ACHN (cell line): ENCODE data around the gene BRAT1.

Experiments used
- DNase-seq: peaks from one replicate; pipeline ENCODE4 v3.0.0-alpha.2; 2015
- in situ Hi-C: cut with HindIII; loops from 2 replicates; pipeline ENCODE4 v1.10.0; 2017; ENCODE audit warnings: low sequenced_read_pairs, low pct_ligation_motif_present, low pct_unique_long_range_greater_than_20kb

BRAT1 gene

DNA sequence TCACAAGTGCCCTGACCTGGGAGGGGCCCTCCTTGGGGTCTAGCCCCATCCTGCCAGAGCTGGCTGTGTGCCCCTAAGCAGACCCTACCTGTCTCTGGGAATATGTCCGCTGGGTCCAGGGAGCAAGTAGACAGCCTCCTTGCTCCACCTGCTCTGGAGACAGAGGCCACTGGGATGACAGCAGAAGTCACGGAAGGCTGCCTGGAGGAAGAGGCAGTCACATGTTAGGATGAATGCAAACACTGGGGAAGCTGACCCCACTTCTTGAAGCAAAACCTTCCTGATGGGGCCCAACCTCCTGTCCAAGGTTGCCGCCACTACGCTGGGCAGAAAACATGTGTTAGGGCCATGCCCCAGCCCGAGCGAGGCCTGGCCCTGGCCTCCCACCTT lies 47.4 kb downstream of the BRAT1 start:
- in situ Hi-C loops = no loop called here
- DNase-seq = no peak

DNA sequence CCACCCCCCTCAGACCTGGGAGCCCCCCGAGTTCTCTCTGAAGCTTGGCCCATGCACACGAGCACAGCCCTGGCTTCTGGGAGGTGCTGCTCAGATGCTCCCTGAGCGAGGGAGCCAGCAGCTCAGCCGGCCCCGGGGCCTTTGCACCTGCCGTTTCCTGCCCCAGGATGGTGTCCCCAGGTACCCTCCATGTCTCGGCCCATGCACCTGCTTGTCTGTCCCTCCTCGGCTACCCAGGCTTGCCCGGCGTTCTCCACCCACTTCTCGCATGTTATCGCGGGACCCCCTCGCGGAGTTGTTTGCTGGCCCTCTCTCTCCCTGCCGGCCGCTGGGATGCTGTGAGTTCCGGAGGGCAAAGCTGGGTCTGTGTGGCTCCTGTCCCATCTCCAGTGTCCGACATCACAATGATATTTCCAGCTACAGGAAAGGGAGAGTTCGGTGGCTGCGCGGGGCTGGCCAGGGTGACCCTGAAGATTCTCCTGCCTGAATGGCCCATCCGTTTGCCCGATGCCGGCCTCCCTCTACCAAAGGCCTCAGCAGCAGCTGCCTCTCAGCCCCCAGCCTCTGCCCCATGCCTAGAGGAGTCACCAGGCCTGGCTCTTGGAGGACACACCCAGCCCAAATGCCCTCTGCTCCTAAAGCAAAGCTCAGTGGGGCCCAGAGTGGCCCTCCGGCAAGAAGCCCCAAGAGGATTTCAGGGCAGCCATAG lies 48.0 kb downstream of the BRAT1 start:
- in situ Hi-C loops = no loop called here
- DNase-seq = no peak

DNA sequence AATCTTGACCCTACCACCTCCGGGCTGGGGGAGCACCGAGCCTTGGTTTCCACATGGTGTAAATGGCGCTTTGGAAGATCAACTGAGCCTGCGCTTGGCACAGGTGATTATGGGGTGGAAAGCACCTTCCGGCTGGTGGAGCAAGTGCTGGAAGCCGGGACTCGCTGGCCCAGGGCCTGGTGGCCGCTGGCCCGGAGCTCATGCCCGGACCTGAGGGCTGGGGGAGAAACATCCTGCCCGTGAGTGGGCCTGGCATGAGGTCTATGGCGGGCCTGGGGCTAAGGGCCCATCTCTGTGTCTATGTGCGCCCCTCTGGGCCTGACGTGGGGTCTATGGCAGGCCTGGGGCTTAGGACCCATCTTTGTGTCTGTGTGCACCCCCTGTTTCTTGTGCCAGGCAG lies 49.9 kb downstream of the BRAT1 start:
- in situ Hi-C loops = no loop called here
- DNase-seq = no peak

DNA sequence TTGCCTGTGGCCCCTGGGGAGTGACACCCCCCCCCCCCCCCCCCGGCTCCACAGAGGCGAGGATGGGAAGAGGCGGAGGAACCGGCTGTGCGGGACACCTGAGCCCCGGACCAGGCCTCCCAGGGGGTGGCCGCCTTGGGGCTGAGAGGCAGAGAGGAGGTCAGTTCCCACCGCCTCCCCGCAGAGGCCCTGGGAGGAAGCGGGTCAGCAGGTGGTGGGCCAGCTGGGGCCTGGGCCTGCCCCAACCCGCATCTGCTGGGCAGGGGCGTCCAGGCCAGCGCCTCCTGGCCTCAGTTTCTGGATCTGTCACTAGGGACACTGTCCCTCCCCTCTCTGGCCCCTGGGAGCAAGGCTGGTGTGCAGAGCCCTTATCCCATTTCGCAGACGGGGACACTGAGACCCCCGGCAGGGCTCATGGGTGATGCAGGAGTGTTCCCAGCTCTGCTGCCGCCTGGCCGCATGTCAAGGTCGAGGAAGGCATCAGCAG lies 50.4 kb downstream of the BRAT1 start:
- in situ Hi-C loops = no loop called here
- DNase-seq = no peak

DNA sequence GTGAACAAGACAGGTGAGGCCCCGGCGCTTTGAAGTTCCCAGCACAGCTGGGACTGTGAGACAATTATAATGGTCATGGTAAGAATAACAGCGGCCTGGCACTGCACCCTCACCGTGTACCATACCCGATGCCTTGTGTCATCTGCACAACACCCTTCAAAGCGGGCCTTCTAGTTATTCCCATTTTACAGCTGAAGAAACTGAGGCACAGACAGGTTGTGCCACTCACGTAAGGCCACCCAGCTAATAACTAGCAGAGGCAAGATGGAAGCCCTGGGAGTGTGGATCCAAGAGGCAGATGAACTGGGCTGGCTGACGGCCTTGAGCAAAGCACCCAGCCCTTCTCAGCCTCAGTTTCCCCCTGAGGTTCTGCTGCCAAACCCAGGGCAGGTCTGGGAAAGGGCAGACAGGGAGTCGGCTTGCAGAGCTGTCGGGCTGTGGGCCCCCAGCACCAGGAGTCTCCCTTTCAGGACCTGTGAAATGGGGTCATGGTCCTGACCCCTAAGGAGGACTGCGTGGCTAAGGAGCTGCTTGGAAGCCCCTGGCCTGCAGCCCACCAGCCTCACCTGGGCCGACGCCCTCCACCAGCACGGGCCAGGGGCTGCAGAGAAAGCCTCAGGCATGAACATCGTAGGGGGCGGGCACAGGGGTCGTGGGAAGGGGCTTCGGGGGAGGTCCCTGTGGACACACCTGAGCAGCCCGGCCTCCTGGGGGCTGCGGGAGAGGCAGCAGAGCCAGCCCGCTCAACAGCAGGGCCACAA lies 51.0 kb downstream of the BRAT1 start:
- in situ Hi-C loops = no loop called here
- DNase-seq = no peak

DNA sequence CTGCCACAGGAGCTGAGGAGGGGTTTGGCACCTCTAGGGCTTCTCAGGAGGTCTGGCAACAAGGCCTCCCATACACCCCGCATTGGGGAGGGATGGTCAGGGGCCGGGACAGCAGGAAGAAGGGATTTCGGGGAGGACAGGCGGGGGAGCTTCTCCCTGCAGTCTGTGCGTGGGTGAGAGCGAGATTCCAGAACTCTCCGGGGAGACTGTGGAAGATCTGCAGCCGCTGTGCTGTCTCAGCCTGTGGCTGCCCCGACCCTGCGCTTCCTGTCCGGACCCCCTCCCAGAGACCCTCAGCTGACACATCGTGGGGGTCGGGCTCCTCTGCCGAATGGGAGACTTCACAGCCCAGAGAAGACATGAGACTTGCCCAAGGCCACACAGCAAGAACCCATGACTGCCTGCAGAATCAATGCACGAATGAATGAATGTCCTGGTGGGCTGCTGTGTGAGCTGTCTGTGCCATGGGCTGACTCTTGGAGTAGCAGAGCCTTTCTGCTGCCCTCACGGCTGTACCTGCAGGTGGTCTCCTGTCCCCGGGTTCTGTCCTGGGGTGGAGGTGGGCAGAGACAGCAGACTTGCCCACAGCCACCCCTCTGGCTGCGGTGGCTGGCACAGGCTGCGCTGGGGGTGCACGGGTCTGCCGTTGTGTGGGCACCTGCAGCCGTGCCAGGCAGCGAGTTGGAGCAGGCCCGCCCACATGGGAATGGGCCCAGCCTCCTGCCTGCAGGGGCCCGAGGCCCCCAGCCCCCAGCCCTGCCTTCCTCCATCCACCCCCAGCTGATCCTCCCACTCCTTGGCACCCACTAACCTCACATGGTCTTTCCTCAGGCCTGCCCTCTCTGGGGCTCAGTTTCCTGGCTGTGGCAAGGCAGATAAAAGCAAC lies 52.0 kb downstream of the BRAT1 start:
- no peak for DNase-seq
- in situ Hi-C loops = no loop called here

DNA sequence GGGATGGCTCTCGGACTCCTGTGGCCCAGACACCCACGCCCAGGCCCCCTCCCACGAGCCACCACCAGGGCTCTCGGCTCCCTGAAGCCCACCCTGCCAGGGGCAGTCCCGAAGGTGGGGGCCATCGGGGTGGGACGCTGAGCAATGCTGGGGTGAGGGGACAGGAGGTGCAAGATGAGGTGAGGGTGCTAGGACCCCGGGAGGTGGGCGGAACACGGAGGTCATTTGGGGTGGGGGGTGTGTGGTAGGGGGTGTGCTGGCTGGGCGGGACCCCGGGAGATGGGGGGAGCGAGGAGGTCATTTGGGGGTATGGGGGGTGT lies 52.7 kb downstream of the BRAT1 start:
- no peak for DNase-seq
- in situ Hi-C loops = no loop called here

DNA sequence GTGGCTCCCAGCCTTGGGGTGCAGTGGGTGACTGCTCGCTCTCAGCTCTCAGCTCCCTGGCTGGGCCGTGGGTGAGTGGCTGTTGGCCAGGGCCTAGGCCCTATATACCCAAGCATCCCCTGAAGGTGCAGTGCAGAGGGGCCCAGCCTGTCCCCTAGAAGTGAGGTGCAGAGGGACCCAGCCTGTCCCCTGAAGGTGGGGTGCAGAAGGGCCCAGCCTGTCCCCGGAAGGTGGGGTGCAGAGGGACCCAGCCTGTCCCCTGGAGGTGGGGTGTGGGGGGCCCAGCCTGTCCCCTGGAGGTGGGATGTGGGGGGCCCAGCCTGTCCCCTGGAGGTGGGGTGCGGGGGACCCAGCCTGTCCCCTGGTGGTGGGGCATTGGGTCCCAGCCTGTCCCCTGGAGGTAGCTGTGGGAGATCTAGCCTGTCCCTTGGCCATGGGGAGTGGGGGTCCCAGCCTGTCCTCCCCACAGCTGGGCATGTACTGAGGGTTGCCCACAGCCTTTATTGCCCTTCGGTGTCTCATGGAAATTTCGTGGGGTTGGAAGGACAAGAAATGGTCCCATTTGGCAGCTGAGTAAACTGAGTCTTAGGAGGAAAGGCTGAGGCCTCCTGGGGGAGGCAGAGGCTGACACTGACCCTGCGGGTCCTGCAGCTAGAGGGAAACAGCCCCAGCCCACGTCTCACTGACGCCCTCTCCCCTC lies 53.2 kb downstream of the BRAT1 start:
- no peak for DNase-seq
- in situ Hi-C loops = no loop called here

DNA sequence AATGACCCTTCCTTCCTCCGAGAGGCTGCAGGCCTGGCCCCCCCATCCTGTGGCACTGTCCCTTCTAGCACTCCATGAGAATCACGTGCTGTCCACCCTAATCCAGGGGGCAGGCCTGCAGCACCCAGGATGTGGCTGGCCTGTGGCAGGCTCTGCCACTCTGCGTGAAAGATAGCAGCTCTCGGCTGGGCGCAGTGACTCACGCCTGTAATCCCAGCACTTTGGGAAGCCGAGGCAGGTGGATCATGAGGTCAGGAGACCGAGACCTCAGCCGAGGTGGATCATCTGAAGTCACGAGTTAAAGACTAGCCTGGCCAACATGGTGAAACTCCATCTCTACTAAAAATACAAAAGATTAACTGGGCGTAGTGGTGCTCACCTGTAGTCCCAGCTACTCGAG lies 54.6 kb downstream of the BRAT1 start:
- no peak for DNase-seq
- in situ Hi-C loops = no loop called here

DNA sequence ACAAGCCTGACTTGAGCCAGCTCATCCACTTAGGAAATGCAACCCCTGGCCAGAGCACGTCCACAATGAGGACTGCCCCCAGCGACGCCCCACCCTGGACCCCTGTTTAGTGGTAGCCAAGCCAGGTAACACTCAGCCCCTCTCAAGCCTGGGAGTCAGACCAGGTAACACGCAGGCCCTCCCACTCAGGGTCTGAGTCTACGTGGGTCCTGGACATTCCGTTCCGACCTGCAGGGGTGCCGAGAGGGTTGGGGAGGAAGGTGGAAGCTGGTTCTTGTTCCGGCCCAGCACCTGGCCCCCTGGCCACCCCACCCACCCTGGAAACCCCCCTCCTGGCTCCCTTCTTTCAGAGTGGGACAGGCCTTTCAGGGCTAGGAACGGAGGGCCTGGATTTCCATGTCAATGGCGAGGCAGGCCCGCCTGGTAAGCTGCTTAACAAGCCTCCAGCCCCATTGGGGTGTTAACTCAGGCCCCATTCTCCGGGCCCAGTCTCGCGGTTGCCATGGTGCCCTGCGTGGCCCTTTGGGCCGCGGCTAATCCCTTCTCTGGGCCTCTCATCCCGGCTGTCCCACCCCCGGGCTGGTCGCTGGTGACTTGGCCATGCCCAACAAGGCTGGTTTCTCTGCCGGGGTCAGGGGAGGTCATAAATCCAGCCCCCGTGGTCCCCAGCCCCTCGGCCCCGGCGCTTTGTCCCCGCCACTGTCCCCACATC lies 55.4 kb downstream of the BRAT1 start:
- in situ Hi-C loops = no loop called here
- no peak for DNase-seq

DNA sequence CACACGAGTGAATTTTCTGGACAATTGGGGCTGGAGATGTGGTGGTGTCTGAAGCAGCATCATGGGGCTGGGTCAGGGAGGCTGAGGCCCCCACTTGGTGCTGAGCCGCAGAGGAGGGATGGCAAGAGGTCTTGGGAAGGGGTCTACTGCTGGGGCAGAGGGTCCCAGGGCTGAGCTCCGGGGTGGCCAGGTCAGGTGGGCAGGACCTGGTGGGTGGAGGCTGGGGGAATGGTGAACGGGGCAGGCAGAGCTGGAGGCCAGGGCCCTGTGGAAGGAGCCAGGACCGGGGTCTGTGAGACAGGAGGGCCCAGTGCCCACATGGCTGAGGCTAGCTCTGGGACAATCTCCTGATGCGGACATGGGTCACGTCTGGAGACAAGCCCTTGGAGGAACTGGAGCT lies 56.1 kb downstream of the BRAT1 start:
- no peak for DNase-seq
- in situ Hi-C loops = no loop called here

DNA sequence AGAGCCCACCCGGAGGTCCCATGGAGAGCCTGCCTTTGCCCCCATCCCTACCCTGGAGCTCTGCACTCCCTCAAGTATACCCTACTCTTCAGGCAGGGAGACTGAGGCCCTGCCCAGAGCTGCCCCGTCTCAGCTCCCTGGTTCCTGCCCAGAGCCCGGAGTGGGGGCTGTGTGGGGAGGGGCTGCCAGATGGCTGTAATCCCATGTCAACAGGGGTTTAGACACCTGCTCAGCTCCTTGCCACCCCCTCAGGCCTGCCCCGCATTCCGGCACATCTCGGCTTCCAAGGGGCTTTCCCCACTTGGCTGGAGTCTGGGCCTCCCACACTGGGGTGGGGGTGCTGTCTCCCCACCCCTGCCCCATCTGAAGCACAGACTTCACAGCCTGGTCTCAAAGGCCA lies 56.6 kb downstream of the BRAT1 start:
- no peak for DNase-seq
- in situ Hi-C loops = no loop called here

DNA sequence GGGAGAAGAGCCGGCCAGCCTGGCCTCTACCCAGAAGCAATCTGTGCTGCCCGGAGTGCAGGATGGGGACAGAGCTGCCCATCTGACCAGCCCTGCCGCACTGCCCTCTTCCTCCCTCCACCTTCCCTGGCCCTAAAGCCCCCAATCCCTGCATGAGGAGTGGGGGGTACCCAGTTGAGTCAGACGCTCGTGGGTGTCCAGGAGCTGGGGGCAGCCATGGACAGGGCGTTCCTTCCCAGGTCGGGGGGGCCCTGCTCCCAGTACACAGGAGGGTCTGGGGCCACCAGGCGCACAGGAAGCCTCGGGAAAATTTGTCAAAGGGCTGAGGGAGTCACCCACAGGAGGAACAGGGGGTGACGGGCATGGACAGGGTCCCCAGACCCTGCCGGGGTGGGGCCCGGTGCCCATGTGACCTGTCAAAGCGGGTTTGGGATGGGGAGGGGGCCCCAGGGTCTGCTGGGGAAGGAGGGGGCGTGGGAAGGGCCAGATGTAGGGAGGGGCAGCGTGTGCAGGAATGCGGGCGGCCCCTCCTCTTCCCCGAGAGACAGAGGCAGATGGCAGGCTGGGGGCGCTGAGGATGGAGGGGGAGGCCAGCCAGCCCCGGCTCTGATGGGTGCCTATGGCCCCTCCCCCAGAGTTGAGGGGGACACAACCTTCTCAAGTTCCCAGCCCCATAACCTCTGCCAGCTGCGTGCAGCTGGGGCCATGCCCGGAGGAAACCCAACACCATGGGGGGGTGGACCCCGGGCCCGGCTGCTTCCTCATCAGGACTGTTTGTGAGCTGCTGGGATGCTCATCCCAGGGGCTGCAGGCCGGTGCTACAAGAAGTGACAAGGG lies 57.6 kb downstream of the BRAT1 start:
- no peak for DNase-seq
- in situ Hi-C loops = no loop called here

DNA sequence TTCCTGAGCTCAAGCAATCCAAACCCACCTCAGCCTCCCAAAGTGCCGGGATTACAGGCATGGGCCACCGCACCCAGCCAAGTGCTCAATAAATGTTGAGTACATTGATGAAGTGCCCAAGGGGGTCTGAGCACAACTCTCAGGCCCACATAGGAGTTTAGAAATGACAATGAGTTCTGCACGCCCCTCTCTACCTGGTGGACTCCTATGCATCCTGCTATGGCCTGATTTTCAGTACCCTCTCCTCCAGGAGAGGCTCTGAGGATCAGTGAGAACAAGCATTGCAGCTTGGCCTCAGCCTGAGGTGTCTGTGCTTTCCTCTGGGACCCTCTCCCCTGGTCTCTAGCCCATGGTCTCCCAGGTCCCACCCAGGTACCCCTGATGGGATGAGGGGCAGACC lies 58.3 kb downstream of the BRAT1 start:
- DNase-seq = no peak
- in situ Hi-C loops = no loop called here

DNA sequence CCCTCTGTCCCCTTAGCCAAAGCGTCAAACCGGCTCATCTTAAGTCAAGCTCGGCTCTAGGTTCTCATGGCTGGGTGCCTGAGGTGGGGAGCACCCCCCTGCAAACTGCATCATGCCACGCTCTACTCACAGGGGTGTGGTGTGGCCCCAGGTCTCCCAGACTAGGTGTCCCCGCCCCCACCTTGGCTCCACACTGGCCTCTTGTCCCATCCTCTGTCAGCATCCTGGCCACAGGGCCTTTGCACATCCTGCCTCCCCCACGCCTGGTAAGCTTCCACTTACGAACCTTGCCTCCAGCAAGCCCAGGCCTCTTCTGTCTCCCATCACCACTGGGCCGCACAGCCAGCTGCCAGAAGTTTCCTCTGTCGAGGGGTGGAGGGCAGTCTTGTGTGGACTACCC lies 58.9 kb downstream of the BRAT1 start:
- DNase-seq = no peak
- in situ Hi-C loops = no loop called here

DNA sequence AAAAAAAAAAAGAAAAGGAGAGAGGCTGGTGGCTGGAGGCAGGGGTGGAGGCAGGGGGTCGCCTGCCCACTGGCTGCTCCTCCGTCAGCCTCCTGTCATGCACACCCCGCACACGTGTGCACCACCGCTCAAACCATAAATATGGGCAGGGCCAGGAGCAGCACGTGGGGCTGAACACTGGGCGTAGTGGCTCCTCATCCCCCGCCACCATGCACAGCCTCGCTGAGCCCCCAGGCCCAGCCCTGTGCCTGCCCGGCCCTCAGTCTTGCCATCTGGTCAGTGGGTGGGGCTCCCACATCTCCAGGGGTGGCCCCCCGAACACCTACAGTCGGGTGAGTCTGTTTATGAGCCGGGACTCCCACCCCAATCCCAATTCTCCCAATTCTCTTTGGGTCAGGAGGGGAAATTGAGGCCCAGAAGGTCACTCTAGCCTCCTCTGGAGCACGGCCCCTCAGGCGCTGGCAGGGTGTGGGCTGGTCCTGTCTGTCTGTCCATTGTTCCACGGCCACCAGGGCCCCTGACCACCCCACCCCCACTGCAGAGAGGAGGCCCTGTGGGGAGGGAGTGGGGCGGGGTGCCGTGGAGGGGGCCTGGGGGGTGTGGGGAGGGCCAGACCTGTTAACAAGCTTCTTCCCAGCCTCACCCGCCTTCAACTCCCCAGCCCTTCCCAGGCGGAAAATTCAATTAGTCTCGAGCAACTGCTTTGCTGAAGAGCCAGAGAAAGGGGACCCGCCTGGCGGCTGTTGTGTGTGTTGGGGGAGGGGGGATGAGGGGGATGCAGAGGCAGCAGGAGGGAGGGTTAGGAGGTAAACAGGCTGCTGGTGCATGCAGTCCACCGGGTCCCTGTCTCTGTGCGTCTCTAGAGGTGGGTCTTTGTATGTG lies 59.7 kb downstream of the BRAT1 start:
- in situ Hi-C loops = no loop called here
- no peak for DNase-seq
